Endometrium (tissue), 2 donors: ENCODE results near the gene TRIM62.
"Not testable (repeated sequence)": the region's sequence is repeated elsewhere in the genome, so short reads cannot be mapped to it uniquely, and the experiment has no call there.

Experiments
- FAIRE-seq: peaks from 2 replicates; lab custom pipeline; 2012; peaks lifted over from hg19 to GRCh38; lab: Jason Lieb, UNC
- donor health status: control.
- donor health status: control.

The TRIM62 gene

GRCh38 chr1:33158366-33158765 is 23.5 kb downstream of the TRIM62 start:
- no peak for FAIRE-seq

GRCh38 chr1:33157131-33157530 is 24.7 kb downstream of the TRIM62 start:
- FAIRE-seq, result no peak

DNA sequence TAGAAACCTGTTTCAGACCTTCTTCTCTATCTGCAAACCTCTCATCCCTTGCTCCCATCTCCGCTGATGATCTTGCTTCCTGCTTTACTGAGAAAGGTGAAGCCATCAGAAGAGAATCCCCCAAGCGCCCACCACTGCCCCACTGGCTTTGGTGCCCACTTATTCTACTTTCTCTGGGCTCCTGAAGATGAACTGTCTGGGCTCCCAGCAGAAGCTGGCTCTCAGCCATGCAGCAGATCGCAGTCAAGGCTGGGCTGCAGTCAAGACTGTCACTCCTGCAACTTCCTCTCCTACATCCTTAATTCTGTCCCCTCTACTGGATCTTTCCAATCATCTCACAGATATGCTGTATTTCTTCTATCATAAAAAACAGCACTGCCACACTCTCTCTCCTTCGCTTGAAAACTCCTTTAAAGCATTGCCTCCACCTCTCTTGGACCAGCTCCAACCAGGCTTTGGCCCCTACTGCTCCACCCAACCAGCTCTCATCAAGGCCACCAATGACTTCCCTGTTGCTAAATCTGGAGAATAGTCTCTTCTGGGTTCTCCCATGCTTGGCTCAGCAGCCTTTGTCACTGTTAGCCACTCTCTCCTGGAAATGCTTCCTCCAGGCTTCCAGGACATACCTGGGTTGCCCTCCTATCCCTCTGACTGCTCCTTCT is 25.8 kb downstream of the TRIM62 start:
- no peak for FAIRE-seq

- FAIRE-seq, result no peak
Measured at GRCh38 chr1:33153650-33154049, 28.2 kb downstream of the TRIM62 start.

DNA sequence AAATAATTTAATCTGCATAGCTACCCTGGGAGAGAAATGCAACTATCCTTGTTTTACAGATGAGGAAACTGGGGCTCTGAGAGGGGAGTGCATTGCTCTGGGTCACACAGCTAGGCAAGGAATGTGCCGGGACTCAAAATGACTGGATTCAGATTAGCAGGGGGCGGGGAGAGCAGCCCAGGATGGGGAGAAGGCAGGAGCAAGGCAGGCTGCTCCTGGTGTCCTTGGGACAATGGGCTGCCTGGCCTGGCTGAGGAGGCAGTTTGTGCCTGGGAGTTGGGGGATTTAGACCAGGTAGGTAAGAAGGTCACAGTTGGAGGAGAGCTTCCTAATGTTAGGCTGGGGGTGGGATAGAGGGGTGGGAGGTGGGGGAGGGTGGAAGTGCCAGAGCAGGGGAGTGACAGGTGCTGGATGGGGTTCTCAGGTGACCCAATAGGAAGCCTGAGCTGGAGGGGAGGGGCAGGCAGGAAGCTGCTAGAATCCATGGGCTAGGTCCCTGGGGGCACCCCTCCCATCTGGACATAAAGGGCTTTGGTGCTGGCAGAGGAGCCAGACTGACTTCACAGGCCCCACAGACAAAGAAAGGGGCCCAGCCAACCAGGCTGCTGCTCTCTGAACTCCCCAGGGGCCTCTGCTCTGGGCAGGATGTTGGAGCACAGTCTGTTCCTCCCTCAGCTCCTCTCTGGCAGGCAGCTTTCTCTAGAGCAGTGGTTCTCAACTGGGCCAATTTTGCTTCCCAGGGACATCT is 29.0 kb downstream of the TRIM62 start:
- FAIRE-seq, result no peak

GRCh38 chr1:33151116-33151515 is 30.7 kb downstream of the TRIM62 start:
- FAIRE-seq, result no peak

DNA sequence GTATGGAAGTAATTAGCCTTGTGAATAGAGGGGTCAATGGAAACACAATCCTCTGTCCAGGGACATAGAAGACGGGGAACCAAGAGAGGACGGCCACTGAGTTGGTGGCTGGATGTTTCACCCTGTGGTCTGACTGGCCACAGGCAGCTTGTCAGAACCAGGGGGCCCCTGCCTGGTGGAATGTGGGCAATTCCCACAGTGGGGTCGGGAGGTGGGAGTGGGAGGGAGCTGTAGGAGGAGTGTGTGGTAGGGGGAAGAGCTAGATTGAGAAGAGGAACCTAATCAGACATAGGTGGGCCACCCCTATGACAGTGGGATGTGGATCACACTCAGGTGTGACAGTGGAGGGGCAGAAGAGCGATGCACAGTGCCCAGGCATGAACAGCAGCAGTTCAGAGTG is 31.3 kb downstream of the TRIM62 start:
- no peak for FAIRE-seq

DNA sequence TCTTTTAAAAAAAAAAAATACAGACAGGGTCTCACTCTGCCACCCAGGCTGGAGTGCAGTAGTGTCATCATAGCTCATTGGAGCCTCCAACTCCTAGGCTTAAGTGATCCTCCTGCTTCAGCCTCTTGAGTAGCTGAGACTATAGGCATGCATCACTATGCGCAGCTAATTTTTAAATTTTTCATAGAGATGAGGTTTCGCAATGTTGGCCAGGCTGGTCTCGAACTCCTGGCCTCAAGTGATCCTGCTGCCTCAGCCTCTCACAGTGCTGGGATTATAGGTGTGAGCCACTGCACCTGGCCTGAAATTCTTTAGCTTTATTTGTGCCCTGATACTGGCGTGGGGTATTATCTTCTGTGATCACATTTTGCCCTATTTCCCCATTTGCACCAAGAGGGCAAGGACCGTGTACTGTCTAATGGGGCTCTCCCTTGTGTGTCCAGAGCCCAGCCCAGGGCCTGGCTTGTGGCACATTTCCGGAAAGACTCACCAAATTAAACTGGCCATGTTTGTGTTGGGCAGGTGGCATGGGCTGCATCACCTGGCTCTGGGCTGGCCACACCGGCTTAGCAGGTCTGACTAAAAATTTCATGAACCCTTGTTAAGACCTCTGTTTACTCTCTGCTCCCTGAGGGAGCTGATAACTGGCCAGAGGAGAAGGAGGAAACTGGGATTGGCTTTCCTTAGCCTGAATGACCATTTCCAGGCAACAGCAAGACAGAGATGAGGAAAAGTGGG is 32.2 kb downstream of the TRIM62 start:
- FAIRE-seq, result no peak

DNA sequence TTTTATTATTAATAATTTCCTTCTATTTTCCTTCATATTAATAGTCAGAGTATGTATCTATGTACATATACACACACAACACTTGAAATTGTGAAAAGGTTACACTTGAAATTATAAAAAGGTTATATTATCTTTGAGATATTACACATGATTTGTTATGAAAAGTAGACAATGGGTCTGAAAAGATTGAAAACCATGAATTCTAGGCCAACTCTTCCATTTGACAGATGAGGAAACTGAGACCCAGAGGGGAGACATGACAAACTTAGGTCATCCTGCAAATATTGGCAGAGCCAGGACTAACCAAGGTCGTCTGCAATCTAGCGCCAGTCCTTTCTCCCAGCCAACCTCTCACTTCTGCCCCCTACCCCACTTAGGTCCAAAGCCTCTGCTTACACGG is 33.2 kb downstream of the TRIM62 start:
- FAIRE-seq, result no peak

GRCh38 chr1:33147997-33148314 is 33.9 kb downstream of the TRIM62 start:
- no peak for FAIRE-seq

DNA sequence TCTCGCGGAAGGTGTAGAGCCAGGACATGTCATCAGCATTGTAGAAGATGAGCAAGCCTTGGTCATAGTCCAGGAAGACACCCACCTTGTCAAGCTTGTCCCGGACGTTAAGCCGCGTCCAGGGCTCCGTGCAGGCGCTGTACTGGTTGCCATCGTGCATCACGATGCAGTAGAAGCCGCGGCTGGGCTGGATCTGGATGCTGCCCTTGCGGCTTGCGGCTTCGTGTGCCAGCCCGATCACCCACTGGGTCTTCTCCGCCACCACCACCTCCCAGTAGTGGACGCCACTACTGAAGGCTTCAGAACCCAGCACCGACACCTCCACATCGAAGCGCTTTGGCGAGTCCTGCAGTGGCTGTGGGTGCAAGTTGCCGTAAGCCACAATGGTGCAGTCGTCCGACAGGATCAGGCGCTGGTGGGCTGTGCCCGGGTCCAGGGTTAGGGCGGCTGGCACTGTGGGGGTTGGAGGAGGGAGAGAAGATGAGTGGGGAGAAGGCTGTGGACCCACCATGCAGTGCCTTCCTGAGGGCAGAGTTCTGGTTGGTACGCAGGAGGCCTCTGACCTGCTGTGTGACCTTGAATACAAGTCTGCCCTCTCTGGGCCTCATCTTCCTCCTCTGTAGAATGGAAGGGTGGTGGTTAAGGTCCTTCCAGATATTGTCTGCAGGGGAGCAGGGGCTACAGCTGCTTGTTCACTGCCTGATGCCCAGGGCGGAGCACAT is 34.4 kb downstream of the TRIM62 start:
- no peak for FAIRE-seq

DNA sequence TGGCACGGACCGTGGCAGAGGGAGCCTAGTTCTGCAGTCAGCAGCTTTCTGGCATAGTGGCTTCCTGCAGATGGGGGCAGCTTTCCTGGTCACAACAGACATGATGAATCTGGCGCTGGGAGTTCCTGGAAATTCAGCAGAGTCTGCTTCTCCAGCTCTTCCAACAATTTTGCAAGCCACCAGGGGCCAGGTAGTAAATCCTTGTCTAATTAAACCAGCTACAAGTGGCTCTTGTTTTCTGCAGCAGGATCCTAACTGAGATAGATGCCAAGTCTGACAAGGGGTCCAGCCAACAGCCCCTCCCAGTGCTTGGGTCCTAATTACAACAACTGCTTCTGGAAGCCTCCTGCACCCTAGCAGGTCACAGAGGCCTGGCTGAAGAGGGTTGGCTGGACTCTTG is 35.8 kb downstream of the TRIM62 start:
- FAIRE-seq, result no peak

- no peak for FAIRE-seq
Measured at GRCh38 chr1:33143698-33144097, 38.1 kb downstream of the TRIM62 start.

DNA sequence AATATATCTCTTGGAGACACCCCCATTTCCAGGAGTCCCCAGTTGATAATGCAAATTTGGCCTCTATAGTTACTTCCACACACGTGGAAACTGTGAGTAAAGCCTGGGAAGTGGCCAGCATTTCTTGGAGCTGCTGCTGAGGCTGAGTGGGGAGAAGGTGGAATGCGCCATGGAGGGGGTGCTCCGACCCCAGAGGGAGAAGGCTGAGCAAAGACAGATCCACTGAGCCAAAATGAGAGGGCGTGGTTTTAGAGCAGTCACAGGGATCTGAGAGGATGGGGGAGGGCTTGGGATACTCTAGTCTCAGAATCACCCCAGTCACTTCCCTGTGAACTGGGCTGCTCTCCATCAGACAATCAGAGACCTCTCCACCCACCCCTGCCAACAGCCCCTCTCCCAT is 38.7 kb downstream of the TRIM62 start:
- FAIRE-seq, result no peak

DNA sequence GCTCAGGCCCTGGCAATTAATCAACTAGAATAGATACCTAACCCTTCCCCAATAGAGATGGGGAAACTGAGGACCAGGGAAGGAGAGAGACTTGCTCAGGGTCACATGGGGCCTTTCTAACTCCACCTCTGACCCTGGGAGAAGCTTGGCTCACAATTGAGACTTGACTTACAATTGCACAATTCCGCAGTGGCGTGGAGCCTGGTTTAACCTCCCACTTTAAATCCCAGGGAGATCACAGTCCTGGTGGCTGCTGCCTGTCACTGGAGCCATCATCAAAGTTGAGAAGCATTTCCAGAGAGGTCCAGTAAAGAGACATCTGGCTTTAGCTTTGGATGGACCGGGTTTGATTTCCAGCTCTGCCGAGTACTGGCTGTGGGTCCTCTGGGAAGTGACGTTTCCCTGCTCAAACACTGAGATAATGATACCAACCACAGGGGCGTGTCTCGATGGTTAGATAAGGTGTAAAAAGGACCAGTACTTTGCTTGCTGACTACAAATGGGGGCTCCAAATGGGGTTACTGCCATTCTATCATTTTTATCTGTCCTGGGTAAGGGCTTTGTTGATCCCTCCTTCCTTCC is 39.3 kb downstream of the TRIM62 start:
- no peak for FAIRE-seq

DNA sequence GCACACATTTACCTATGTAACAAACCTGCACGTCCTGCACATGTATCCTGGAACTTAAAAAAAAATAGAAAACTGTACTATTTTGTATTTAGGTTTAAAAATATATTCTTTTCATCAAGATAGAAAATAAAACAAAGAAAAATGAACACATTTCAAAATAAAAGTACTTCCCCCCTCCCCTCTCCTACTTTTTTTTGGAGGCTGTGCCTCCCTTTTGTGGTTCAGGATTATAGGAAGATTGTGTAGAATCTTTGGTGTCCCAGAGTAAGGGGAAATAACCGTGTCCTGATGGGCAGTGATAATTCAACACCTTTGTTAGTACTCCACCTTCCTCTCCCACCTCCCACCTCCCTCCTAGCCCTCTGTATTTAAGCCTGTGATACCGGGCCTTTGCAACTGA is 40.1 kb downstream of the TRIM62 start:
- no peak for FAIRE-seq

- FAIRE-seq, result no peak
Measured at GRCh38 chr1:33141216-33141615, 40.6 kb downstream of the TRIM62 start.

DNA sequence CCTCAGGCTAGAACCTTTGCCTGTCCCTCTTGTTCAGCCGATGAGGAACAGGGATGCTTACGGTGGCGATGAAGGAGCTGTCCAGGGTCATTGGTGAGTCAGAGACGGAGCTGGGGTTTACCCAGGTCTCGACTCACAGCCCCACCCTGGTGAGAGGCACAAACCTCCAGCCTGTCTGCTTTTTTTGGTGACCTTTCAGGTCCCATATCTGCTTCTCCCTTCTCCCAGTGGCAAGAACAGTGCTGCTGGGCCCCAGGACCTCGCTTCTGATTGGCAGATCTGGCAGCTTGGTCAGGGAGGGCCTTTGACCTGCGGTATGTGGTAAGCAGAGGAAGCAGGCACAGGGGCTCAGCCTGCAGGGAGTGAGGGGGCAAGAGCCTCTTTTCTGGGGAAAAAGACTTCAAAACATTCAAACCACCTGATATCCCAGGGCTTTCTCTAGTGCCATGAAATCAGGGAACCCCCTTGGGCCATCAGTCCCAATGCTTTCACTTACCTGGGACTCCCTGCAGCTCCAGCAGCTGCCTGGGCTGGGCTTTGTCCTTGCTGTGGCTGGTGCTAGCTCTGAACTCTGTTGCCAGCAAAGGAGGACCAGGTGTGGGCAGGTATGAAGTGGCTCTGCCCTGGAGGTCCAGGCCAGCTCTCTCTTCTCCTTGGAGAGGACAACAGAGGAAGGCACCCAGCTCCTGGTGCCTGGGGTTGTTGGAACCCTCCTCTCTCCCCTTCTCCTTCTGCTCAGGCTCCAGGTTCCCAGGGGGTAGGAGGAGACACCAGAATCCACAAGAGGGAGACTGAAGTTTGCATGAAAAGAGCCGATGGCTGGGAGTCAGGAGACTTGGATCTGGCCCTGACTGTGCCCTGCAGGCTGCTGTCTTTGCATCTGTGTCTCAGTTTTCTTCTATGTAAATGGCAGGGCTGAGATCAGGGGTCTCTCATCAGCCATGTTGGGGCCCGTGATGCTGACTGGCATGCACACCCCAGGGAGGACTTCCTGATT is 41.4 kb downstream of the TRIM62 start:
- FAIRE-seq, result no peak

DNA sequence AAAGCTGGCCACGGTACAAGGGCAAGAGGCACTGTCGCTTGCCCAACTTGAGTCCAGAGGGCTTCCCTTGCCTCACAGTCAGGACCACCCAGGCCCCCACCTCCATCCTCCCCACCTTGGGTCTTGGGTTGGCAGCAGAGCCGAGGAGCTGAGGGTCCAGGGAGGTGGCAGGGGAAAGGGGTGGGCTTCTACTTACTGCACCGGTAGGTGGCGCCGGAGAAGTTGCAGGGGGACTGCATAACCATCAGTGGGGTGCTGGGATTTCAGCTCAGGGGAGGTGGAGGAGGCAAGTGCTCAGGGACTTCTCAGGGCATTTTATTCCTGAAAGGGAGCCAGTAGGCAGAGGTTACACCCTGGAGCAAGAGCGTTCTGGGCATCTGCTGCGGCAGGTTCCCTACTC is 44.0 kb downstream of the TRIM62 start:
- no peak for FAIRE-seq

DNA sequence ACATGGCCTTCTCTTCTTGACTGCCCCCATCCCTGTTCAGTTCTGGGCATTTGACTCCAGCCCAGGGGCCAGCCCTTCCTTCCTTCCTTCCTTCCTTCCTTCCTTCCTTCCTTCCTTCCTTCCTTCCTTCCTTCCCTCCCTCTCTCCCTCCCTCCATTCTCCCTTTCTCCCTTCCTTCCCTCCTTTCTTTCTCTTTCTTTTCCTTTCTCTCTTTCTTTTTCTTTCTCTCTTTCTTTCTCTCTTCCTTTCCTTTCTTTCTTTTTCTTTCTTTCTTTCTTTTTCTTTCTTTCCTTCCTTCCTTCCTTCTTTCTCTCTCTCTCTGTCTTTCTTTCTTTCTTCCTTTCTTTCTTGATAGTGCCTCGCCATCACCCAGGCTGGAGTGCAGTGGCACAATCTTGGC is 45.8 kb downstream of the TRIM62 start:
- not testable (repeated sequence) for FAIRE-seq

DNA sequence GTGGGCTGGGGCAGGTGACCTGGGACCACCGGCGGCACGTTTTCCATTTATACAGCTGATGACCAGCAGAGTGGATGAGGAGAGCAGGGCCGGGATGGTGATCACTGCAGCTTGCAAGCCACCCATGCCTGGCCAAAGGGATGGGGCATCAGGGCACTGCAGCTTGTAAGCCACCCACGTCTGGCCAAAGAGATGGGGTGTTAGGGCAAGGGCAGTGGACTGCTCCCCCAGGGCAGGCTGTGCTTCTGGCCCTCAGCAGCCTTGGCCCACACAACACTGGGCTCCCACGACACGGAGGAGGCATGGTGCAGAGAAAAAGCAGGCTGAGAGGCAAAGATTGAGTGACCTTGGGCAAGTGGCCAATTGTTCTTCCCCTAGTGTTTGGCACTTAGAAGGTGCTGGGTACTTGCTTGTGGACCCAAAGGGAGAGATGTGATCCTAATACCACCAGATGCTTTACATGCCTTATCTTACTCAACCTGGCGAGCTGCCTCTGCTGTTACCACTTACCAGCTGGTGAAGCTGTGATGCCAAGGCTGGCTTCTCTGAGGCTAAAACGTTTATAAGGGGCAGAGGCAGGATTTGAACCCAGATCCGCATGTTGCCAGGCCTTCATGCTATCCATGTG is 48.3 kb downstream of the TRIM62 start:
- no peak for FAIRE-seq
